Smooth muscle cell of the coronary artery (primary cell): ENCODE data around the gene KLHL10. TPM values are rescaled to one million over a fixed set of nuclear protein-coding genes. Genes with fewer than 3 reads are reported as not detected.

ENCODE experiments used
- total RNA-seq: library from RNA; depleted of rRNA; stranded (reverse); fragments of >200 nt; gene quantifications from 2 replicates; pipeline ENCODE4 v1.2.3, GENCODE V29; 2014; ENCODE audit warnings: low replicate concordance

KLHL10 gene
- total RNA-seq = 0.08 and 0.12 TPM in 2 replicates

GRCh38 chr17:41837761-41838538 is at the start of gene KLHL10:
KLHL10 (plus strand) TSS chr17:41837825; CDS start chr17:41837933, 108 bp downstream.

GRCh38 chr17:41811549-41812380 is 25.9 kb upstream of the KLHL10 start, which contains the start of gene P3H4:
P3H4 (minus strand) TSS chr17:41811949; CDS start chr17:41811915, 34 bp downstream.

GRCh38 chr17:41812381-41813151 is 25.1 kb upstream of the KLHL10 start, which contains the start of gene FKBP10:
FKBP10 (plus strand) TSS chr17:41813004; CDS start chr17:41813035, 31 bp downstream.

GRCh38 chr17:41835800-41836549 is 1.6 kb upstream of the KLHL10 start, which contains the start of gene NT5C3B:
NT5C3B (minus strand) TSS chr17:41836232; CDS start chr17:41836193, 39 bp downstream.

GRCh38 chr17:41864836-41865595 is 27.4 kb downstream of the KLHL10 start, which contains the start of gene KLHL11:
KLHL11 (minus strand) TSS chr17:41865423; CDS start chr17:41865370, 53 bp downstream.

Other genes starting within 250 kb of the KLHL10 start
- gene KRT16, start 225.1 kb upstream of the KLHL10 start, total RNA-seq = 0.15 and 0.35 TPM in 2 replicates
- gene KRT17, start 213.2 kb upstream of the KLHL10 start, total RNA-seq = 0.47 and 4.3 TPM in 2 replicates
- 82.7 and 93.4 TPM in 2 replicates for gene EIF1, start 148.9 kb upstream of the KLHL10 start, total RNA-seq
- gene GAST, start 125.5 kb upstream of the KLHL10 start, total RNA-seq = not detected in 2 replicates
- gene HAP1, start 103.2 kb upstream of the KLHL10 start, total RNA-seq = 0.08 and 0.12 TPM in 2 replicates
- 2.3 and 59.7 TPM in 2 replicates for gene JUP, start 51.1 kb upstream of the KLHL10 start, total RNA-seq
- 90.3 and 133 TPM in 2 replicates for gene P3H4, start 25.9 kb upstream of the KLHL10 start, total RNA-seq
- gene FKBP10, start 24.8 kb upstream of the KLHL10 start, total RNA-seq = 494 and 761 TPM in 2 replicates
- gene NT5C3B, start 1.6 kb upstream of the KLHL10 start, total RNA-seq = 66.8 and 70.7 TPM in 2 replicates
- 19.8 and 24.4 TPM in 2 replicates for gene KLHL11, start 27.6 kb downstream of the KLHL10 start, total RNA-seq
- 112 and 253 TPM in 2 replicates for gene ACLY, start 81.1 kb downstream of the KLHL10 start, total RNA-seq
- gene ODAD4, start 92.8 kb downstream of the KLHL10 start, total RNA-seq = 0.35 and 0.90 TPM in 2 replicates
- gene CNP, start 129.0 kb downstream of the KLHL10 start, total RNA-seq = 51.1 and 97.1 TPM in 2 replicates
- gene DNAJC7, start 179.6 kb downstream of the KLHL10 start, total RNA-seq = 70.9 and 71.8 TPM in 2 replicates
- 17.3 and 27.1 TPM in 2 replicates for gene NKIRAS2, start 182.3 kb downstream of the KLHL10 start, total RNA-seq
- under 0.01 and 0.15 TPM in 2 replicates for gene C17orf113, start 212.8 kb downstream of the KLHL10 start, total RNA-seq